Heart left ventricle (tissue), 16 donors: ENCODE data around the gene SLC7A7. TPM values are rescaled to one million over a fixed set of nuclear protein-coding genes. Genes with fewer than 3 reads are reported as not detected.

Experiments
- ATAC-seq, 4 donors: fragments of 200-7000 bp; cut with Tn5 transposase; one replicate each; pipeline ENCODE4 v1.9.1; 2020 to 2022; ENCODE audit warnings: moderate library complexity in 4 of 4, mild to moderate bottlenecking in 3 of 4, moderate number of reproducible peaks in 1 of 4
- DNase-seq, 5 donors: peaks; one replicate each; pipeline ENCODE4 v3.0.0-alpha.2; 2020
- H3K27ac ChIP-seq, 12 donors: fragments of 200-600 bp; sonication (generic) in 4 of 12; one replicate each; pipeline versions ENCODE4 v1.5.0 to v1.8.0; 2016 to 2022; ENCODE audit warnings: mild to moderate bottlenecking in 2 of 12
- H3K27me3 ChIP-seq, 9 donors: fragments of 200-600 bp; sonication (generic) in 2 of 9; one replicate each; pipeline versions ENCODE4 v1.5.1 to v1.8.0; 2016 to 2022; ENCODE audit warnings: mild to moderate bottlenecking in 3 of 9
- H3K36me3 ChIP-seq, 9 donors: fragments of 200-600 bp; sonication (generic) in 2 of 9; one replicate each; pipeline versions ENCODE4 v1.5.0 to v1.8.0; 2018 to 2022; ENCODE audit warnings: mild to moderate bottlenecking in 2 of 9
- H3K4me1 ChIP-seq, 12 donors: fragments of 200-600 bp; sonication (generic) in 4 of 12; one replicate each; pipeline versions ENCODE4 v1.5.0 to v1.8.0; 2016 to 2022; ENCODE audit warnings: mild to moderate bottlenecking in 3 of 12
- H3K4me3 ChIP-seq, 12 donors: fragments of 200-600 bp; sonication (generic) in 4 of 12; one replicate each; pipeline versions ENCODE4 v1.5.0 to v1.8.0; 2017 to 2022; ENCODE audit warnings: mild to moderate bottlenecking in 9 of 12, moderate library complexity in 4 of 12
- H3K9me3 ChIP-seq, 12 donors: fragments of 200-600 bp; sonication (generic) in 4 of 12; one replicate each; pipeline versions ENCODE4 v1.5.0 to v1.8.0; 2016 to 2022; ENCODE audit warnings: mild to moderate bottlenecking in 1 of 12
- CTCF ChIP-seq, 12 donors: fragments of 200-600 bp; sonication (generic) in 4 of 12; IDR thresholded peaks; one replicate each; pipeline versions ENCODE4 v1.5.0 to v1.8.0; 2018 to 2022; ENCODE audit warnings: antibody characterized with exemption in 12 of 12, mild to moderate bottlenecking in 5 of 12
- POLR2A ChIP-seq, 2 donors: fragments of 450-650 bp; IDR thresholded peaks; one replicate each; pipeline ENCODE4 v1.6.1; 2017; ENCODE audit warnings: antibody characterized with exemption in 2 of 2, mild to moderate bottlenecking in 2 of 2, moderate library complexity in 2 of 2
- WGBS, 4 donors: extraction: QIAGEN DNeasy Blood & Tissue Kit in 2 of 4; methylation state at CpG; one replicate each; pipeline versions ENCODE4 v1.1.5 to v1.1.7; 2013 to 2018; 5-methylcytosine and 5-hydroxymethylcytosine counted together
- intact Hi-C, 10 donors: fragments of 100-400 bp; cut with DNase I; formaldehyde crosslinking; loops; one replicate each; pipeline versions ENCODE4 v1.11.1 to v1.14.2; 2022
- polyA plus RNA-seq, 2 donors: library from polyadenylated mRNA; stranded (reverse); fragments of 200-250 nt; gene quantifications; one replicate each; pipeline ENCODE4 v1.2.3, GENCODE V29; 2013
- total RNA-seq, 9 donors: library from RNA; depleted of rRNA in 2 of 9; stranded (reverse); fragments of >200 nt in 2 of 9; fragmentation: NEBNext Ultra II Directional in 3 of 9; extraction: Animal tissue kit (Norgen Biotek cat#: 25700) in 3 of 9; gene quantifications; one replicate each; pipeline versions ENCODE4 v1.1.0 to v1.2.4, GENCODE V29; 2016 to 2023
- donor health status: ischemic (EF 13 %, LVEDD 7.1; RV severe dilation, severe dysfunction).
- donor health status: healthy with polysubstance abuse.
- donor health status: DM: no; HTN: yes; CAD: no.
- donor health status: DM: no; HTN: no; CAD: no.
- donor health status: ischemic (EF 25% LVEDD 6.9; RV normal size, moderate dysfunction).
- donor health status: ischemic (EF 25% LVEDD 5.7; RV mildly dilated, moderate dysfunction).
- donor health status: healthy.
- donor health status: DM: yes; HTN: yes; CAD: no.
- donor health status: ischemic (EF 35%, LVEDD 5.7; RV mildly dilated, moderate dysfunction).
- donor health status: nonischemic (EF 11% LVEDD 7.7; RV severe dilation, severe dysfunction).
- donor health status: DM: yes; HTN: yes; CAD: no.
- donor health status: PGD.
- donor health status: ischemic (EF 29% LVEDD 5.4; RV normal size, mild dysfunction).
- donor health status: nonischemic (EF 23%, LVEDD 6.1; RV moderate dilation, normal function).

Gene SLC7A7
- total and polyA plus RNA-seq, 11 donors = 1.3 to 28.0 (median 3.8) TPM

GRCh38 chr14:22798528-22798927, 16.7 kb downstream of the SLC7A7 start:
- Histone ChIP-seq H3K36me3 (no peaks in the 10 kb centered on the region), H3K4me1 (peaks cover 0 to 56% (median 0%) of the 10 kb centered on the region in 12 donors), H3K27me3 (no peaks in the 10 kb centered on the region), H3K9me3 (no peaks in the 10 kb centered on the region), H3K27ac (peak overlapping the region in 1 of 12 donors; percentile 79), H3K4me3 (peak overlapping the region in 1 of 12 donors; percentile 2)
- TF ChIP-seq CTCF (IDR thresholded peaks at IDR 0.05) (no peak), POLR2A (IDR thresholded peaks at IDR 0.05) (no peak)
- DNase-seq = no peak
- intact Hi-C loops = no loop called here
- ATAC-seq = peak in 2 of 4 donors; percentile 30 to 45
- 58 to 68% (median 65%) methylated on average over 2 of the region's 2 CpGs for WGBS, 4 donors

- Histone ChIP-seq H3K27ac (peak overlapping the region in 1 of 12 donors; percentile 79), H3K4me1 (peaks cover 0 to 47% (median 0%) of the 10 kb centered on the region in 12 donors), H3K9me3 (no peaks in the 10 kb centered on the region), H3K4me3 (no peak overlapping the region), H3K36me3 (no peaks in the 10 kb centered on the region), H3K27me3 (no peaks in the 10 kb centered on the region)
- TF ChIP-seq POLR2A (IDR thresholded peaks at IDR 0.05) = no peak
- TF ChIP-seq CTCF (IDR thresholded peaks at IDR 0.05) = no peak
- intact Hi-C loops = no loop called here
- 41 to 46% (median 43%) methylated on average over 5 of the region's 5 CpGs for WGBS, 4 donors
- DNase-seq (no peak), ATAC-seq (peak in 1 of 4 donors; percentile 33)
These were observed 18.0 kb downstream of the SLC7A7 start for GRCh38 chr14:22797017-22797917.

GRCh38 chr14:22796087-22796707, 19.0 kb downstream of the SLC7A7 start:
- intact Hi-C loops = no loop called here
- WGBS, 4 donors = 71 to 78% (median 77%) methylated on average over 5 of the region's 5 CpGs
- H3K9me3 ChIP-seq = no peaks in the 10 kb centered on the region
- TF ChIP-seq POLR2A (IDR thresholded peaks at IDR 0.05) (no peak), CTCF (IDR thresholded peaks at IDR 0.05) (no peak)
- no peaks in the 10 kb centered on the region for H3K27me3 ChIP-seq
- no peak for DNase-seq
- no peak overlapping the region for H3K27ac ChIP-seq
- H3K36me3 ChIP-seq = no peaks in the 10 kb centered on the region
- peaks cover 0 to 43% (median 0%) of the 10 kb centered on the region in 12 donors for H3K4me1 ChIP-seq
- H3K4me3 ChIP-seq = no peak overlapping the region
- ATAC-seq = no peak

- no peaks in the 10 kb centered on the region for H3K36me3 ChIP-seq
- no peak for DNase-seq
- 75 to 87% (median 85%) methylated on average over 7 of the region's 7 CpGs for WGBS, 4 donors
- H3K4me3 ChIP-seq = no peak overlapping the region
- H3K27ac ChIP-seq = no peak overlapping the region
- TF ChIP-seq CTCF (IDR thresholded peaks at IDR 0.05) (no peak), POLR2A (IDR thresholded peaks at IDR 0.05) (no peak)
- H3K9me3 ChIP-seq = no peaks in the 10 kb centered on the region
- H3K27me3 ChIP-seq = no peaks in the 10 kb centered on the region
- peaks cover 0 to 37% (median 0%) of the 10 kb centered on the region in 12 donors for H3K4me1 ChIP-seq
- intact Hi-C loops = no loop called here
- no peak for ATAC-seq
These were observed 20.7 kb downstream of the SLC7A7 start for GRCh38 chr14:22794551-22794951.
